CD14-positive monocyte (primary cell): ENCODE results near the gene ARSB. TPM values are rescaled to one million over a fixed set of nuclear protein-coding genes. Genes with fewer than 3 reads are reported as not detected.

Experiments used
- DNase-seq, 3 donors: peaks; one replicate each; pipeline ENCODE4 v3.0.0-alpha.2; 2011 to 2022
- H2AFZ ChIP-seq: 2 replicates; pipeline ENCODE4 v1.6.0; 2012; ENCODE audit warnings: mild to moderate bottlenecking, low read depth, low read length, inconsistent platforms; ENCODE audit not compliant: insufficient read depth, poor library complexity, severe bottlenecking
- H3K27ac ChIP-seq, 2 donors: 1 replicate in 1 of 2; 2 replicates in 1 of 2; pipeline ENCODE4 v1.5.1; 2012 to 2013; ENCODE audit warnings: low read length in 2 of 2, control low read depth in 1 of 2, inconsistent platforms in 1 of 2, low read depth in 1 of 2, mild to moderate bottlenecking in 1 of 2
- H3K27me3 ChIP-seq, 2 donors: one replicate each; pipeline versions ENCODE4 v1.6.0 to v1.6.1; 2011 to 2013; ENCODE audit warnings: low read length in 2 of 2; ENCODE audit not compliant: control insufficient read depth in 2 of 2, insufficient read depth in 2 of 2
- H3K36me3 ChIP-seq, 2 donors: replicated peaks in 1 of 2; 1 replicate in 1 of 2; 2 replicates in 1 of 2; pipeline versions ENCODE4 v1.5.1 to v1.6.1; 2012 to 2013; ENCODE audit warnings: low read length in 2 of 2, control low read depth in 1 of 2, inconsistent platforms in 1 of 2, mild to moderate bottlenecking in 1 of 2; ENCODE audit not compliant: insufficient read depth in 2 of 2, control insufficient read depth in 1 of 2
- H3K4me1 ChIP-seq, 2 donors: 1 replicate in 1 of 2; 2 replicates in 1 of 2; pipeline versions ENCODE4 v1.5.1 to v1.6.1; 2012 to 2013; ENCODE audit warnings: low read length in 2 of 2, control low read depth in 1 of 2, inconsistent platforms in 1 of 2, mild to moderate bottlenecking in 1 of 2, moderate library complexity in 1 of 2; ENCODE audit not compliant: insufficient read depth in 2 of 2, control insufficient read depth in 1 of 2
- H3K4me2 ChIP-seq: replicated peaks from 2 replicates; pipeline ENCODE3; 2012; ENCODE audit warnings: low read length, moderate library complexity, mild to moderate bottlenecking; ENCODE audit not compliant: poor library complexity, severe bottlenecking; ENCODE audit errors: extremely low read depth
- H3K4me3 ChIP-seq, 3 experiments: fragments of 200-600 bp in 1 of 3; sonication (generic) in 1 of 3; replicated peaks in 1 of 3; 1 replicate in 2 of 3; 2 replicates in 1 of 3; pipeline ENCODE4 v1.5.1; 2011 to 2013; ENCODE audit warnings: low read length in 3 of 3, mild to moderate bottlenecking in 3 of 3, control low read depth in 2 of 3, low read depth in 2 of 3, inconsistent platforms in 1 of 3, moderate library complexity in 1 of 3
- H3K79me2 ChIP-seq: 2 replicates; pipeline ENCODE4 v1.6.0; 2012; ENCODE audit warnings: mild to moderate bottlenecking, control low read depth, inconsistent platforms, low read length, moderate library complexity; ENCODE audit not compliant: insufficient read depth
- H3K9ac ChIP-seq: 2 replicates; pipeline ENCODE4 v1.6.0; 2017; ENCODE audit warnings: low read length, mild to moderate bottlenecking; ENCODE audit not compliant: insufficient read depth, poor library complexity, severe bottlenecking
- H3K9me3 ChIP-seq, 2 donors: replicated peaks in 1 of 2; 1 replicate in 1 of 2; 2 replicates in 1 of 2; pipeline versions ENCODE4 v1.5.1 to v1.6.1; 2012 to 2013; ENCODE audit warnings: low read length in 2 of 2, control low read depth in 1 of 2; ENCODE audit not compliant: control insufficient read depth in 1 of 2, insufficient read depth in 1 of 2
- H4K20me1 ChIP-seq: 2 replicates; pipeline ENCODE4 v1.6.0; 2012; ENCODE audit warnings: mild to moderate bottlenecking, low read length, control low read depth, moderate library complexity; ENCODE audit not compliant: insufficient read depth
- H3K27ac Mint-ChIP-seq, 7 donors: one replicate each; pipeline ENCODE4 v1.8.0; 2020; ENCODE audit warnings: mild to moderate bottlenecking in 7 of 7, mixed read lengths in 7 of 7, moderate library complexity in 6 of 7, inconsistent platforms in 2 of 7
- H3K27me3 Mint-ChIP-seq, 3 donors: one replicate each; pipeline ENCODE4 v1.8.0; 2021 to 2022; ENCODE audit warnings: low read depth in 3 of 3, mild to moderate bottlenecking in 3 of 3, mixed read lengths in 3 of 3, moderate library complexity in 3 of 3, inconsistent platforms in 1 of 3
- H3K36me3 Mint-ChIP-seq, 2 donors: one replicate each; pipeline ENCODE4 v1.8.0; 2020; ENCODE audit warnings: mixed read lengths in 2 of 2, inconsistent platforms in 1 of 2, mild to moderate bottlenecking in 1 of 2
- H3K4me1 Mint-ChIP-seq: one replicate; pipeline ENCODE4 v1.8.0; 2020; ENCODE audit warnings: mild to moderate bottlenecking, mixed read lengths
- H3K4me3 Mint-ChIP-seq, 2 donors: one replicate each; pipeline ENCODE4 v1.8.0; 2020; ENCODE audit warnings: mild to moderate bottlenecking in 2 of 2, mixed read lengths in 2 of 2, moderate library complexity in 1 of 2
- H3K9me3 Mint-ChIP-seq, 7 donors: one replicate each; pipeline ENCODE4 v1.8.0; 2020 to 2022; ENCODE audit warnings: mixed read lengths in 7 of 7, mild to moderate bottlenecking in 6 of 7, moderate library complexity in 6 of 7, inconsistent platforms in 2 of 7
- WGBS: methylation state at CpG from one replicate; pipeline ENCODE4 v1.1.5; 2013; ENCODE audit warnings: missing lambda C conversion rate; ENCODE audit not compliant: insufficient coverage; 5-methylcytosine and 5-hydroxymethylcytosine counted together
- intact Hi-C, 2 donors: fragments of 100-400 bp; cut with micrococcal nuclease; formaldehyde crosslinking; loops; one replicate each; pipeline versions ENCODE4 v1.15.0 to v1.15.1; 2023
- polyA plus RNA-seq, 3 donors: library from polyadenylated mRNA; depleted of rRNA in 1 of 3; unstranded in 2 of 3; stranded (reverse) in 1 of 3; fragments of 300-500 nt in 2 of 3; fragments of >200 nt in 1 of 3; fragmentation: Illumina TruSeq in 2 of 3; gene quantifications; 1 replicate in 2 of 3; 2 replicates in 1 of 3; pipeline ENCODE4 v1.2.3, GENCODE V29; 2012 to 2021
- TF ChIP-seq, protein P1 (sequence below): fragments of 200-600 bp; IDR thresholded peaks from one replicate; pipeline ENCODE4 v1.8.0; 2022; ENCODE audit warnings: antibody characterized with exemption, mild to moderate bottlenecking

ARSB gene
- polyA plus RNA-seq, 3 donors = 18.0 to 28.7 (median 18.1) TPM

DNA sequence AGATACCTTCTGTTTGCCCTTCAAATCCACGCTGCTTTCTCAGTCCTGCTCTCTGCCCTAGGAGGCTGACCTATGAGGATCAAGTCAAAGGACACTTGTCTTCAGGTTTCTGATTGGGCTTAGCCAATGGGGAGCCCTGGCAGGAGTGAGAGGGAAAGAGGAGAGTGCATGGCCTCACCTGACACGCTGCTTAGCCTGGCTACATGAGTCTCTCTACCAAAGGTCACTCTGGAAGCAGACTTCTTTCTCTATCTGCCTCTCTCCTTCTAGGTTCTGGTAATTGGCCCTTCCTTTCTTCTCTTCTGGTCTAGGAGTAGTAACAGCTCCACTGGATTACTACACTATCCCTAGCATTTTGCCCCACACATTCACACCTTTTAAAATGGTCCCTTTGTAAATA, 13.1 kb downstream of the ARSB start:
- intact Hi-C loops = no loop called here
- Histone ChIP-seq H3K27ac (no peak overlapping the region), H2AFZ (no peak overlapping the region), H3K36me3 (peaks cover 5 to 11% of the 10 kb centered on the region in 2 donors), H3K4me2 (no peak overlapping the region), H3K9me3 (no peaks in the 10 kb centered on the region), H3K79me2 (peaks cover 35% of the 10 kb centered on the region), H3K9ac (no peak overlapping the region), H3K4me1 (peaks cover 12 to 21% of the 10 kb centered on the region in 2 donors), H3K4me3 (no peak overlapping the region), H4K20me1 (peaks cover 36% of the 10 kb centered on the region), H3K27me3 (no peaks in the 10 kb centered on the region)
- no peak for DNase-seq
- no CpG with 5 or more reads among the region's 2 CpGs for WGBS
- Mint-ChIP-seq H3K27ac (no peak overlapping the region), H3K36me3 (peaks cover 18 to 19% of the 10 kb centered on the region in 2 donors), H3K27me3 (no peaks in the 10 kb centered on the region), H3K4me3 (no peak overlapping the region), H3K9me3 (peaks cover 0 to under 1% (median 0%) of the 10 kb centered on the region in 7 donors), H3K4me1 (peaks cover 23% of the 10 kb centered on the region)
- TF ChIP-seq, protein P1, sequence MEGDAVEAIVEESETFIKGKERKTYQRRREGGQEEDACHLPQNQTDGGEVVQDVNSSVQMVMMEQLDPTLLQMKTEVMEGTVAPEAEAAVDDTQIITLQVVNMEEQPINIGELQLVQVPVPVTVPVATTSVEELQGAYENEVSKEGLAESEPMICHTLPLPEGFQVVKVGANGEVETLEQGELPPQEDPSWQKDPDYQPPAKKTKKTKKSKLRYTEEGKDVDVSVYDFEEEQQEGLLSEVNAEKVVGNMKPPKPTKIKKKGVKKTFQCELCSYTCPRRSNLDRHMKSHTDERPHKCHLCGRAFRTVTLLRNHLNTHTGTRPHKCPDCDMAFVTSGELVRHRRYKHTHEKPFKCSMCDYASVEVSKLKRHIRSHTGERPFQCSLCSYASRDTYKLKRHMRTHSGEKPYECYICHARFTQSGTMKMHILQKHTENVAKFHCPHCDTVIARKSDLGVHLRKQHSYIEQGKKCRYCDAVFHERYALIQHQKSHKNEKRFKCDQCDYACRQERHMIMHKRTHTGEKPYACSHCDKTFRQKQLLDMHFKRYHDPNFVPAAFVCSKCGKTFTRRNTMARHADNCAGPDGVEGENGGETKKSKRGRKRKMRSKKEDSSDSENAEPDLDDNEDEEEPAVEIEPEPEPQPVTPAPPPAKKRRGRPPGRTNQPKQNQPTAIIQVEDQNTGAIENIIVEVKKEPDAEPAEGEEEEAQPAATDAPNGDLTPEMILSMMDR = no peak

DNA sequence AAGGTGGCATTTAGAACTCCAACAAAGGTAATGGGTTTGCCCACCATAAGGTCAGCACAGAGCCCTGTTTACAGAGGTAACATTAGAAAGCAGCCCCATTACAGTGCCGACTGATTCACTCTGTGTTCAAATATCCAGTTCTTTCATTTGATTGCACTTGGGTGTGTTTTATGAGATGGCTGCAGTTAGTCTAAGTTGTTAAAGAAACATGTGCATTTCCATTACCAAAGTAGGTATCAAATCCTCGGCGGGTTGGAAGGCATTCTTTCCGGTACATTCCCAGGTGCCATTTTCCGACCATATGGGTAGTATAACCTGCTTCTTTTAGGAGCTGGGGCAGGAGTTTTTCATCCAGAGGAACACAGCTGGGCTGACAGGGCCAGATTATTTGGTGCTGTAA, 16.3 kb downstream of the ARSB start:
- Histone ChIP-seq H3K27me3 (no peaks in the 10 kb centered on the region), H3K27ac (no peak overlapping the region), H3K4me3 (no peak overlapping the region), H3K4me2 (no peak overlapping the region), H3K36me3 (peaks cover 14 to 31% of the 10 kb centered on the region in 2 donors), H3K79me2 (peaks cover 10% of the 10 kb centered on the region), H3K4me1 (peaks cover 12 to 13% of the 10 kb centered on the region in 2 donors), H4K20me1 (peaks cover 20% of the 10 kb centered on the region), H3K9ac (no peak overlapping the region), H2AFZ (no peak overlapping the region), H3K9me3 (no peaks in the 10 kb centered on the region)
- Mint-ChIP-seq H3K4me3 (no peak overlapping the region), H3K27ac (no peak overlapping the region), H3K4me1 (peaks cover 16% of the 10 kb centered on the region), H3K27me3 (no peaks in the 10 kb centered on the region), H3K9me3 (no peaks in the 10 kb centered on the region), H3K36me3 (peaks cover 31 to 36% of the 10 kb centered on the region in 2 donors)
- intact Hi-C loops = loop anchor here in 1 of 2 donors (10.0 kb wide), 1 partner anchor 64 kb away; no protein-coding TSS in a partner anchor
- no peak for DNase-seq
- TF ChIP-seq, protein P1 = no peak
- 100% methylated on average over 2 of the region's 5 CpGs for WGBS
